ENCODE results near the gene SNAP25. TPM values are rescaled to one million over a fixed set of nuclear protein-coding genes. Genes with fewer than 3 reads are reported as not detected.

The SNAP25 gene
- total and polyA plus RNA-seq, 2 experiments from 2014 or later: 4.0 to 6.3 TPM

Other genes starting within 250 kb of the SNAP25 start
- gene ANKEF1, start 183.8 kb upstream of the SNAP25 start, total RNA-seq: 6.6 and 8.0 TPM in 2 replicates
- 4.3 and 8.9 TPM in 2 replicates for gene ANKEF1, start 183.8 kb upstream of the SNAP25 start, polyA plus RNA-seq
- gene MKKS, start 215.4 kb downstream of the SNAP25 start, total RNA-seq: 8.7 and 9.1 TPM in 2 replicates
- gene MKKS, start 215.4 kb downstream of the SNAP25 start, polyA plus RNA-seq: 33.0 and 45.9 TPM in 2 replicates
- 3.3 and 4.1 TPM in 2 replicates for gene SLX4IP, start 216.5 kb downstream of the SNAP25 start, total RNA-seq
- gene SLX4IP, start 216.5 kb downstream of the SNAP25 start, polyA plus RNA-seq: 2.5 and 2.7 TPM in 2 replicates

Data from cardiac muscle cell (in vitro differentiated cells and primary cell).